Hepatocyte (in vitro differentiated cells): Measurements from ENCODE around the gene C19orf44.

Source experiments
- CTCF ChIP-seq: fragments of 200-600 bp; sonication (generic); IDR thresholded peaks from 2 replicates; pipeline ENCODE4 v1.5.1; 2016; ENCODE audit warnings: antibody characterized with exemption, mild to moderate bottlenecking; ENCODE audit not compliant: poor library complexity
- EZH2 ChIP-seq: fragments of 200-600 bp; sonication (generic); IDR thresholded peaks from 2 replicates; pipeline ENCODE4 v1.6.1; 2016; ENCODE audit warnings: antibody characterized with exemption, mild to moderate bottlenecking, borderline replicate concordance

DNA sequence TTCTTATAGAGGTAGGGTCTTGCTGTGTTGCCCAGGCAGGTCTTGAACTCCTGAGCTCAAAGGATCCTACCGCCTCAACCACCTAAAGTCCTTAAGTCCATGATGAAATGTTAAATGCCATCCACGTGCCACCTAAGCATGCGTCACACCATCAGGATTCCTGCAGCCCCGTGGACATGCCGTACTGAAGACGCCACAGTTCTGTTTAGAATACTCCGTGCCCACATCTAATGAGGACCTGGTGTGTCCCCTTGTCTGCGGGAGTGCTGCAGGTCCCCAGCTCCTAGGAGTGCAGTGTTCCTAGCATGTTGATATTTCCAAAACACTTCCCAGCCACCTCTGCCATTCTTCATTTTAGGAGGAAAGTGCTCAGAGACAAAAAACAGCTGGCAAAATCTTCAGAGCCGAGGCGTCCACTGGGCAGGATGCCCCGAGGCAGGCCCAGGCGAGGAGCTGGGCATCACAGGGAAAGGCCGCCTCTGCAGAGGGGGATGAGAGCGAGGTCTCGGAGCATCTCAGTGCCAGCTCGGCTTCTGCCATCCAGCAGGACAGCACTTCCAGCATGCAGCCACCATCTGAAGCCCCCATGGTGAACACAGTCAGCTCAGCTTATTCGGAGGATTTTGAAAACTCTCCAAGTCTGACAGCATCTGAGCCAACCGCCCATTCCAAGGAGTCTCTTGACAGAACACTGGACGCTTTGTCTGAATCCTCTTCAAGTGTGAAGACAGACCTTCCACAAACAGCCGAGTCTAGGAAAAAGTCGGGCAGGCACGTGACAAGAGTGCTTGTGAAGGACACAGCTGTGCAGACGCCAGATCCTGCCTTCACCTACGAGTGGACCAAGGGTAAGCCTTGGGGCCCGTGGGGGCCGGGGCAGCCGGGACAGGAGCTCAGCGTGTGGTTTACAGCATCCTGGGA lies 13.2 kb downstream of the C19orf44 start:
- TF ChIP-seq CTCF (no peak), EZH2 (no peak)
